Activated CD8-positive, alpha-beta memory T cell treated with anti-CD3 and anti-CD28 coated beads, Interleukin-2, amount 10 ng/mL, durations not matched to agents 7 days and 5 days (primary cell): ENCODE data around the gene MRPL9. TPM values are rescaled to one million over a fixed set of nuclear protein-coding genes. Genes with fewer than 3 reads are reported as not detected.
"Not testable (repeated sequence)": the region's sequence is repeated elsewhere in the genome, so short reads cannot be mapped to it uniquely, and the experiment has no call there.

ENCODE experiments used
- ATAC-seq: fragments of 150-1000 bp; cut with Tn5 transposase; one replicate; pipeline ENCODE4 v1.10.0; 2021; ENCODE audit warnings: moderate library complexity
- CTCF ChIA-PET: fragments of 350-600 bp; sonication (Branson Sonifier 250); formaldehyde crosslinking; loops from one replicate; lab custom pipeline; 2021; ENCODE audit warnings: antibody characterized with exemption; lab: Charles Lee
- DNase-seq: peaks from one replicate; pipeline ENCODE4 v3.0.0-alpha.2; 2020
- H3K27ac Mint-ChIP-seq: one replicate; pipeline ENCODE4 v1.8.0; 2021; ENCODE audit warnings: mild to moderate bottlenecking, mixed read lengths
- H3K27me3 Mint-ChIP-seq: one replicate; pipeline ENCODE4 v1.8.0; 2021; ENCODE audit warnings: mixed read lengths
- H3K36me3 Mint-ChIP-seq: one replicate; pipeline ENCODE4 v1.8.0; 2021; ENCODE audit warnings: mild to moderate bottlenecking, mixed read lengths
- H3K4me1 Mint-ChIP-seq: one replicate; pipeline ENCODE4 v1.8.0; 2021; ENCODE audit warnings: mixed read lengths
- H3K4me3 Mint-ChIP-seq: one replicate; pipeline ENCODE4 v1.8.0; 2021; ENCODE audit warnings: mild to moderate bottlenecking, moderate library complexity, mixed read lengths
- H3K9me3 Mint-ChIP-seq: one replicate; pipeline ENCODE4 v1.8.0; 2022; ENCODE audit warnings: low read depth, mixed read lengths
- total RNA-seq, 2 experiments: library from RNA; stranded (reverse); gene quantifications; one replicate each; pipeline ENCODE4 v1.2.3, GENCODE V29; 2021

Gene MRPL9
- total RNA-seq, 2 experiments from 2014 or later, result 111 to 127 TPM

DNA sequence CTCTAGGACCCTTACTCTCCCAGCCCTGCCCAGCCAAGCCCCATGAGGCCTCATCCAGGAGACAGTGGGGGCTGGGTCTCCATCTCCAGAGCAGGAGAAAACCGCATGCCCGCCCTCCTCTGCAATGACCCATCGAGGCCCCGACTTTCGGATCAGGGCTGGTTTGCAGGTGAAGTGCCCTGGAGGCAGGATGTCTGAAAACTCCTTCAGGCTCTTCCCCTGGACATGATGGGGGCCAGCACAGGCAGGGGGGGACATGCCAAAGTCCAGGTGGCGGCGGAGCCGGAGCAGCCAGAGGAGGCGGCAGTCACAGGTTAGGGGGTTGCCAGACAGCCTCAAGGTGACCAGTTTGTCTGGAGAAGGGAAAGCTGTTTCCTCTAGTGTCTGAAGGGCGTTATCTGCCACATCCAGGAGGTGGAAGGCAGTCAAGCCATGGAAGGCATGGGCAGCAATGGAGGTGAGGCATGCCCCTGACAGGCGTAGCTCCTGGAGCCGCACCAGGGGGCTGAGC, 38.1 kb upstream of the MRPL9 start:
- peaks cover 9% of the 10 kb centered on the region for H3K4me1 Mint-ChIP-seq
- CTCF ChIA-PET, result interaction anchor here (0.5 to 1.6 kb wide), 4 partner anchors 9 to 161 kb away, joined by 3 to 7 read pairs (median 4); no protein-coding TSS in a partner anchor
- no peak for ATAC-seq
- H3K9me3 Mint-ChIP-seq, result no peaks in the 10 kb centered on the region
- no peaks in the 10 kb centered on the region for H3K36me3 Mint-ChIP-seq
- H3K4me3 Mint-ChIP-seq, result no peak overlapping the region
- no peak overlapping the region for H3K27ac Mint-ChIP-seq
- DNase-seq, result no peak
- H3K27me3 Mint-ChIP-seq, result peaks cover 10% of the 10 kb centered on the region

DNA sequence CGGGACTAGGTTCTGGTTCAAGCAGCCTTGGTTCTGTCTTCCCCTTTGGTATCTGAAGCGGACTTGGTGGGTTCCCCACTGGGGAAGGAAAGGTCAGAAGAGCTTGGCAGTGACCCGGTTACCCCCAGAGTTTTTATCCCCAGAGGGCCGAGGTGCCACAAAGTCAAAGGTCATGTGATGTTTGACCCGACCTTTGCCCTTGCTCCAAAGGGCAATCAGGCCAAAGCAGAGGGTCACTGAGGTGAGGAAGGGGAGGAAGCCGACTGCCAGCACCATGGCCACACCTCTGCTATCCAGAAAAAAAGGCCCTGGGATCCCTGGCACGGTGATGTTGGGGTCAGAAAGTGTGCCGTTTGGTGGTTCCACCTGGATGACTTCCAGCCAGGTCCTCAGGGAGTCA, 37.5 kb upstream of the MRPL9 start:
- CTCF ChIA-PET, result interaction anchor here (1.1 to 1.6 kb wide), 2 partner anchors 12 to 66 kb away, joined by 3 to 7 read pairs; no protein-coding TSS in a partner anchor
- H3K36me3 Mint-ChIP-seq, result no peaks in the 10 kb centered on the region
- no peak for ATAC-seq
- peaks cover 7% of the 10 kb centered on the region for H3K27me3 Mint-ChIP-seq
- H3K27ac Mint-ChIP-seq, result no peak overlapping the region
- no peaks in the 10 kb centered on the region for H3K9me3 Mint-ChIP-seq
- H3K4me3 Mint-ChIP-seq, result no peak overlapping the region
- DNase-seq, result no peak
- peaks cover 9% of the 10 kb centered on the region for H3K4me1 Mint-ChIP-seq

DNA sequence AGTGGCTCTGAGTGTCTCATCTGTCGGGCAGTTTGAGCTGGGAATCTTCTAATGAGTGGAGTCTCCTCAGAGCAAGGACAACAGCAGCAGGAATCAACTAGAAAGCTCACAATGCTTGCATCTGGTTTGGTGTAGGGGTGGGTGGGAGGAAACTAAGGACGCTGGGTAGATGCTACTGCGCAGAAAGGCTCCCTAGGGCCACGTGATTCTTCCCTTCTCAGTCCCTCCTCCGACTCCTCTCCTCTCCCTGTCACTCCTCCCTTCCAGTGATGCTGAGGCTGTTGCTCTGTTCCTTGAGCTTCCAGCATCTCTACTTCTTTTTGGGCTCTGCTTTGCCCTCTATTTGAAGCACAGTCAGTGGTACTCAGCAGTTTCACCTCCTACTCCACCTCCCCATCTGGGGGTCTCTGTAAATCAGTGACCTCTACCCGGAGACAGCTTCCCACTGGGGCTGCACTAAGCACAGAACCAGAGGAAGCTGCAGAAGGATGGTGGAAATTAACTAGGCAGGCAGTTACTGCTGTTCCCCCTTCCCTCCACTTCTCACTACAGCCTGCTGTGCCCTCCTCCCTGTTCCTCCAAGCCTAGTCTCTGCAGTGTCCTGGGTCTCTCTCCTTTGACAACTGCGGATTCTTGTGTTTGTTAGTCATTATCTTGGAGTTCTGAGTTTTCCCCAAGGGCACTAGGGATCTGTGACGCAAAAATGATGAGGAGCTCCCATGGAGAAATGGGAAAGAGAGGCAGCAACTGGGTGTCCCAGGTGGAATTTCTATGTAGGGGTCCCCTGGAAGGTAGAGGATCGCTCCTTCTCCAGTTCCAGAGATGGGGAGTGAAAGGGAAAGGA, 36.1 kb upstream of the MRPL9 start:
- H3K27me3 Mint-ChIP-seq, result peaks cover 7% of the 10 kb centered on the region
- no peak for DNase-seq
- ATAC-seq, result no peak
- H3K27ac Mint-ChIP-seq, result no peak overlapping the region
- no peaks in the 10 kb centered on the region for H3K9me3 Mint-ChIP-seq
- H3K4me1 Mint-ChIP-seq, result peaks cover 9% of the 10 kb centered on the region
- no peak overlapping the region for H3K4me3 Mint-ChIP-seq
- CTCF ChIA-PET, result interaction anchor here (0.8 kb wide), 1 partner anchor 10 kb away, joined by 3 read pairs; the partner anchor contains the start of gene TDRKH
- peaks cover under 1% of the 10 kb centered on the region for H3K36me3 Mint-ChIP-seq

DNA sequence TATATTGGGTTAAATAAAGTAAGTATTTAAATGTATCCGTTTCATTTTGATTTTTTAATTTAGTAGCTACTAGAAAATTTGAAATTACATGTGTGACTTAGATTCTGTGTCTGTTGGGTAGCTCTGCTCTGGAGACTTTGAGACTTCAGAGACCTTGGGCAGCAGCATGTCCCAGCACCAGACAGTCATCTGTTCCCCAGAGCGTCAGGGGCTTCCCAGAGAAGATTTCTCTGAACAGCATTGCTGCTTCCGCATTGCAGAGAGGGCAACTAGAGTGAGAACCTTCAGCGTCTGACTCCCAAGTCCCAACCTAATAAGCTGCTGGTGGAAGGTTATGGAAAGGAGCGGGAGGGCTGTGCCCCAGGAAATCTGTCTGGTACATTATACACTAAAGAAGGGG, 35.3 kb upstream of the MRPL9 start:
- ATAC-seq, result no peak
- DNase-seq, result no peak
- Mint-ChIP-seq H3K4me3 (no peak overlapping the region), H3K4me1 (peaks cover 9% of the 10 kb centered on the region), H3K27me3 (peaks cover 7% of the 10 kb centered on the region), H3K27ac (no peak overlapping the region), H3K36me3 (peaks cover 2% of the 10 kb centered on the region), H3K9me3 (no peaks in the 10 kb centered on the region)
- CTCF ChIA-PET, result interaction anchor here (0.8 to 1.9 kb wide), 2 partner anchors 9 to 11 kb away, joined by 3 to 5 read pairs; partner anchors contain the start of gene TDRKH

DNA sequence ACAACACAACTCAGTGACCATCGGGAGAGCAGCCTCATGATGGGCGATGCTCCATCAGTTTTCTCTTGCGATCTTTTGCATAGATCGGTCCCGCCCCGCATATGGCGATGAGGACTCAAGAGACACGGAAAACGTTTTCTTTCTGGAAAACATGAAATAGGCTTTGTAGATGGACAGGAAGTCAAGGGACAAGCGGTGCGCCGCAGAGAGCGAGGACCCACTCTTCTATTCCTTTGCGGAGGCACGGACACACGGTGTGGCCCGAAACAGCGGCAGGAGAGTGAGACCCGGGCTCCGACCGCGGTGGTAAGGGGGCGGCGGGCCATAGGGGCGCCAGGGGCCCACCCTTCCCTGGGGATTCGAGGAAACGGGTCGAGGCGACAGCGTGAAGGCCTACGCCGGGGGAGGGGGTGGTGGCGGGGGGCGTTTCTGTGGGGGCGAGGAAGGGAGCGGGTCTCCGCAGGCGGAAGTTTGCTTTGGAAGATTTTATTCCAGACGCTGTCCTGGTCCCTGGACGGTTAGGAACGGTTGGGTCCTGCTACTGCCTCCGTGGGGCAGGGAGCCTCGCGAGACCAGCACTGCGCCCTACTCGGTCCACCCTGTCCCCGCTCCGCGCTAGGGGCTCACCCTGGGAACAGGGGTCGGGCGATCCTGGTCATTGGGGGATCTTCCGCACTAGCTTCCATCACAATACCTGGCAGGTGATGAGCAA, 27.8 kb upstream of the MRPL9 start:
- peaks cover 24% of the 10 kb centered on the region for H3K4me1 Mint-ChIP-seq
- H3K27ac Mint-ChIP-seq, result peak overlapping the region; percentile 87
- H3K9me3 Mint-ChIP-seq, result no peaks in the 10 kb centered on the region
- H3K36me3 Mint-ChIP-seq, result peaks cover 4% of the 10 kb centered on the region
- ATAC-seq (peak; percentile 3), DNase-seq (no peak)
- CTCF ChIA-PET, result interaction anchor here (1.3 kb wide), 1 partner anchor 45 kb away, joined by 5 read pairs; no protein-coding TSS in a partner anchor
- no peaks in the 10 kb centered on the region for H3K27me3 Mint-ChIP-seq
- H3K4me3 Mint-ChIP-seq, result peak overlapping the region; percentile 97

DNA sequence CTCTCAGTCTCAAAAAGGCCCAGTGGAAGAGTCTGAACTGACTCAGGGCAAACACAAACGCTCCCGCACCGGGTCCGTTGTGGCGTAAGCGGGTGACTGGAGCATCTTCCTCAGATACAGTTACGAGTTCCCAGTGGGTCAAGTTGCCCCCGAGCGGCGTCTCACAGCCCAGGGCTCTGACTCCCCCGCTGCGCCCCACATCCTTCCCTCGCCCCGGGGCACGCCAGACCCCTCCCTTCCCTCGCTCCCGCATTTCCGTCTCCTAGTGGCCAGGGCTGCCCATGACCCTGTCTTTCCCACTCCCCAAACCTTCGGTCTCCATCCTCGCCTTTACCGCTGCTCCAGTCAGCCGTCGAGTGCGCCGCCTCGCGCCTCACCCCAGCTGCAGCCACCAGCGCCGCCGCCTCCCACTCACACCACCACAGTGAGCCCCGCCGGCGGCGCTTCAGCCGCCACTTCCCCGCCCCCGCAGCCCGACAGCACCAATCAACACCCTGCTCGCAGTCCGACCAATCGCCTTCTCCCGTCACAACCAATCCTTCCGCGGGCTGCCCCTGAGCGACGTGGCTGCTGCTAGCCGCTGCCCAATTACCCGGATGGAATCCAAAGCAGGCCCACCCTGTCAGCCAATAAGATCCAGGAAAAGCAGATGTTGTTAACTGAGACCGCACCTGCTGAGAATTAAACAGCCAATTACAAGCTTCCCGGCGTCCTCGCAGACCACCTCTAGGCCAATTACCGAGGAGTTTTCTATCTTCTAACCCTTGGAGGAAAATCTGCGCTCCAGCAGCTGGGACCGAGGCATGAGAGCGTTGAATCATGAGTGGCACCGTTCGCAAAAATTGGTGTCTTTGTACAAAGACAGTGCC, 27.0 kb upstream of the MRPL9 start, which contains the start of gene TDRKH:
Gene TDRKH (minus strand): TSS at position 430 of the 869 bp plus-strand sequence. CDS start 7,478 bp downstream, outside the sequence.
- H3K9me3 Mint-ChIP-seq, result no peaks in the 10 kb centered on the region
- peak; percentile 99 for DNase-seq
- H3K27ac Mint-ChIP-seq, result peak within 1 kb of the TSS; percentile 87
- H3K4me1 Mint-ChIP-seq, result peaks cover 24% of the 10 kb centered on the region
- H3K4me3 Mint-ChIP-seq, result peak within 1 kb of the TSS; percentile 97
- H3K36me3 Mint-ChIP-seq, result peaks cover 4% of the 10 kb centered on the region
- CTCF ChIA-PET, result interaction anchor here (0.7 to 2.1 kb wide), 9 partner anchors 8 to 49 kb away, joined by 3 to 7 read pairs (median 3); partner anchors contain the start of gene C2CD4D
- peak; percentile 98 for ATAC-seq
- no peaks in the 10 kb centered on the region for H3K27me3 Mint-ChIP-seq

DNA sequence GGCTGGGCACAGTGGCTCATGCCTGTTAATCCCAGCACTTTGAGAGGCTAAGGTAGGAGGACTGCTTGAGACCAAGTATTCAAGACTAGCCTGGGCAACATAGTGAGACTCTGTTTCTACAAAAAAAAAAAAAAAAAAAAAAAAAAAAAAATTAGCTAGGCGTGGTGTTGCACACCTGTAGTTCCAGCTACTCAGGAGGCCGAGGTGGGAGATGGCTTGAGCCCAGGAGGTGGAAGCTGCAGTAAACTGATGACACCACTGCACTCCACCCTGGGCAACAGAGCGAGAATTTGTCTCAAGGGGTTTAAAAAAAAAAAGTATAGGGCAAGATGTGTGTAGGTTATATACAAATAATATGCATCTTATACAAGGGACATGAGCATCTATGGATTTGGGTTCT, 24.4 kb upstream of the MRPL9 start:
- Mint-ChIP-seq H3K27ac (no peak overlapping the region), H3K9me3 (no peaks in the 10 kb centered on the region), H3K4me3 (no peak overlapping the region), H3K4me1 (peaks cover 24% of the 10 kb centered on the region), H3K36me3 (peaks cover 1% of the 10 kb centered on the region), H3K27me3 (no peaks in the 10 kb centered on the region)
- CTCF ChIA-PET, result interaction anchor here (1.7 kb wide), 1 partner anchor 10 kb away, joined by 5 read pairs; no protein-coding TSS in a partner anchor
- DNase-seq (no peak), ATAC-seq (no peak)

DNA sequence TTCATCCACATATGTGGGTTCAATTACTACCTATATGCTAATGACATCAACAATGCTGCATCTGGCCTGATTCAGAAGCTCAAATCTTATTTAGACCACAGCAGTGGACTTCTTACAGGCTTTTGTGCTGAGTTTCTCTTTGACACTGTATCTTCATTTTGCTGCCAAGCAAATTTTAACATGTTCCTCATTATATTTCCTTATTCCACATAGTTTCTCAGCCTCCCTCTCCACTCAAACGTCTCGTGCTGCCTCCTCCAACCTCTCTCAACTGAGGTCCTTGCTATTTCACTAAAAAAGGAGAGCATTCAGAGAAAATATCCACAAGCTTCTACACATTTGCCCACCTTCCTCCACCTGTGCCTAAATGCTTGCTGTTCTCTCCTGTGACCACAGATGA, 20.5 kb upstream of the MRPL9 start:
- CTCF ChIA-PET, result interaction anchor here (1.4 kb wide), 1 partner anchor 9 kb away, joined by 4 read pairs; no protein-coding TSS in a partner anchor
- no peak for DNase-seq
- Mint-ChIP-seq H3K4me3 (no peak overlapping the region), H3K27ac (no peak overlapping the region), H3K27me3 (no peaks in the 10 kb centered on the region), H3K36me3 (peaks cover 6% of the 10 kb centered on the region), H3K4me1 (peaks cover 1% of the 10 kb centered on the region), H3K9me3 (no peaks in the 10 kb centered on the region)
- no peak for ATAC-seq

DNA sequence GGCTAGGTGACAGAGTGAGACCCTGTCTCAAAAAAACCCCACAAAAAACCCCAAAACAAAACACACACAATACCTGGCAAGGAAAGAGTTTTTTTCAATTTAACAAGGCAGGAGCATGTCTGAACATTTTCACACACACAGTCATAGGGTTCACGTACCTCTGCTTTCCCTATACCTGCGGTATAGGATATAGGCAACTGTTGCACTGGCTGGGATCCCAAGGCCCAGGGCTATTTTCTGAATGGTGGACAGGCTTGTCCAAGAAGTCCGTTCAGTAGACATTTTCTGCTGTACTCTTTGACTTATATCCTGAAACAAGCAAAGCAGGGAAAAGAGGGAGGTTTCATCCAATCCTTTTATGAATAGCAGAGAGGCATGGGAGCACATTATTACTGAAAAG, 19.4 kb upstream of the MRPL9 start:
- CTCF ChIA-PET, result no interaction called here
- no peaks in the 10 kb centered on the region for H3K27me3 Mint-ChIP-seq
- H3K27ac Mint-ChIP-seq, result no peak overlapping the region
- DNase-seq, result no peak
- H3K4me1 Mint-ChIP-seq, result no peaks in the 10 kb centered on the region
- H3K9me3 Mint-ChIP-seq, result no peaks in the 10 kb centered on the region
- H3K4me3 Mint-ChIP-seq, result no peak overlapping the region
- no peak for ATAC-seq
- peaks cover 11% of the 10 kb centered on the region for H3K36me3 Mint-ChIP-seq

DNA sequence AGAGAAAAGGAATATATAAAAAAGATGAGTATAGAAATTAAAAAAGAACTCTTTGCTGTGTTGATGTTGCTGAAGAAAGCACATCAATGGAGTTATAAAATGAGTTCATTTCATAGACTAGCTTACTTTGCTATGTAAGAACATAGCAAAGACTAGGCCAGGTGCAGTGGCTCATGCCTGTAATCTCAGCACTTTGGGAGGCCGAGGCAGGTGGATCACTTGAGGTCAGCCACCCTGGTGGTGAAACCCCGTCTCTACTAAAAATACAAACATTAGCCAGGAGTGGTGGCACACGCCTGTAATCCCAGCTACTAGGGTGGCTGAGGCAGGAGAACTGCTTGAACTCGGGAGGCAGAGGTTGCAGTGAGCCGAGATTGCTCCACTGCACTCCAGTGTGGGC, 18.7 kb upstream of the MRPL9 start:
- CTCF ChIA-PET, H3K27me3 Mint-ChIP-seq, H3K4me1 Mint-ChIP-seq, H3K9me3 Mint-ChIP-seq, H3K4me3 Mint-ChIP-seq, ATAC-seq, DNase-seq, H3K27ac Mint-ChIP-seq: not testable (repeated sequence)
- peaks cover 11% of the 10 kb centered on the region for H3K36me3 Mint-ChIP-seq

DNA sequence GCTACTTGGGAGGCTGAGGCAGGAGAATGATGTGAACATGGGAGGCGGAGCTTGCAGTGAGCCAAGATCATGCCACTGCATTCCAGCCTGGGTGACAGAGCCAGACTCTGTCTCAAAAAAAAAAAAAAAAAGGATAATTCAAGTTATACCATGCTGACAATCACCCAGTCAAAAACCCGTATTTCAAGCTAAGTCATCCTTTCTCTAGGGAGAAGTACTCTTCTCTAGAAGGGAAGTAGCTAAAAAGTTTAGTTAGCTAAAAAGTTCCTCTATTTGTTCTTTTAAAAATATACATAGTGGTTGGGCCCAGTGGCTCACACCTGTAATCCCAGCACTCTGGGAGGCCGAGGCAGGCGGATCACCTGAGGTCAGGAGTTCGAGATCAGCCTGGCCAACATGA, 17.4 kb upstream of the MRPL9 start:
- ATAC-seq, H3K27me3 Mint-ChIP-seq, H3K4me3 Mint-ChIP-seq, H3K9me3 Mint-ChIP-seq, CTCF ChIA-PET, H3K4me1 Mint-ChIP-seq, H3K27ac Mint-ChIP-seq, DNase-seq: not testable (repeated sequence)
- peaks cover 18% of the 10 kb centered on the region for H3K36me3 Mint-ChIP-seq

DNA sequence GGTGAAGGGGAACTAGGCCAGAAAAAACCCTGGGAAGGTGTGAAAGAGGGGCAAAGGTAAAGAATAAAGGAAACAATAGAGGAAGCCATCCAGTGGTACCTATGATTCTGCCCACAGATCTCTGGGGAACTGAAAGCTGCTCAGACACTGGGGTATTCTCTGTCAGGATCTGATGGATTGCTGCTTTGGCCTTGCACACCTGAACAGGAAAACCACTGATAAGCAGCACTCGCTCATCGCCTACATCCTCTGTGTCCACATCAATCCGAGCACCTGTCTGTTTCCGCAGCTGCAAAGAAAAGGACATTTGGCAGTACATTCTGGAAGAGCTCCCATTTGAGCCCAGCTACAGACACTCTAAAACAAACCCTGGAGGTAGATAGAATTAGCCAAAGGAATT, 16.6 kb upstream of the MRPL9 start:
- H3K36me3 Mint-ChIP-seq, result peaks cover 20% of the 10 kb centered on the region
- no peaks in the 10 kb centered on the region for H3K4me1 Mint-ChIP-seq
- no peak for ATAC-seq
- H3K4me3 Mint-ChIP-seq, result no peak overlapping the region
- no peaks in the 10 kb centered on the region for H3K9me3 Mint-ChIP-seq
- no peak overlapping the region for H3K27ac Mint-ChIP-seq
- DNase-seq, result no peak
- no peaks in the 10 kb centered on the region for H3K27me3 Mint-ChIP-seq
- CTCF ChIA-PET, result no interaction called here
